Endothelial cell (in vitro differentiated cells): Measurements from ENCODE around the gene SF3B1. TPM values are rescaled to one million over a fixed set of nuclear protein-coding genes. Genes with fewer than 3 reads are reported as not detected.
"Not testable (repeated sequence)": the region's sequence is repeated elsewhere in the genome, so short reads cannot be mapped to it uniquely, and the experiment has no call there.

ENCODE experiments used
- DNase-seq: peaks from one replicate; pipeline ENCODE4 v3.0.0; 2021; ENCODE audit warnings: low spot score
- H3K27ac Mint-ChIP-seq: one replicate; pipeline ENCODE4 v1.8.0; 2021; ENCODE audit warnings: mixed read lengths, inconsistent platforms; ENCODE audit not compliant: unreplicated experiment
- H3K27me3 Mint-ChIP-seq: one replicate; pipeline ENCODE4 v1.8.0; 2021; ENCODE audit warnings: mild to moderate bottlenecking, moderate library complexity, mixed read lengths, inconsistent platforms; ENCODE audit not compliant: unreplicated experiment
- H3K36me3 Mint-ChIP-seq: one replicate; pipeline ENCODE4 v1.8.0; 2021; ENCODE audit warnings: mild to moderate bottlenecking, low read depth, mixed read lengths, inconsistent platforms; ENCODE audit not compliant: unreplicated experiment
- H3K4me1 Mint-ChIP-seq: one replicate; pipeline ENCODE4 v1.8.0; 2021; ENCODE audit warnings: mild to moderate bottlenecking, mixed read lengths, inconsistent platforms; ENCODE audit not compliant: unreplicated experiment
- H3K4me3 Mint-ChIP-seq: one replicate; pipeline ENCODE4 v1.8.0; 2021; ENCODE audit warnings: mild to moderate bottlenecking, mixed read lengths, inconsistent platforms; ENCODE audit not compliant: unreplicated experiment
- H3K9me3 Mint-ChIP-seq: one replicate; pipeline ENCODE4 v1.8.0; 2021; ENCODE audit warnings: mixed read lengths, inconsistent platforms; ENCODE audit not compliant: unreplicated experiment
- total RNA-seq: library from RNA; stranded (reverse); fragmentation: NEBNext Ultra II Directional; extraction: Animal tissue kit (Norgen Biotek cat#: 25700); gene quantifications from one replicate; pipeline ENCODE4 v1.2.1, GENCODE V29; 2021; ENCODE audit not compliant: unreplicated experiment
- TF ChIP-seq, protein P1 (sequence below): fragments of 200-600 bp; sonication (generic); IDR thresholded peaks from one replicate; pipeline ENCODE4 v1.5.0; 2021; ENCODE audit warnings: antibody characterized with exemption; ENCODE audit not compliant: unreplicated experiment

The SF3B1 gene
- total RNA-seq, 1 donor from 2014 or later: 401 TPM

GRCh38 chr2:197381641-197382040, 53.2 kb downstream of the SF3B1 start:
- no peaks in the 10 kb centered on the region for H3K4me1 Mint-ChIP-seq
- DNase-seq: no peak
- peaks cover 4% of the 10 kb centered on the region for H3K27me3 Mint-ChIP-seq
- no peak overlapping the region for H3K27ac Mint-ChIP-seq
- H3K4me3 Mint-ChIP-seq: no peak overlapping the region
- H3K9me3 Mint-ChIP-seq: no peaks in the 10 kb centered on the region
- TF ChIP-seq, protein P1, sequence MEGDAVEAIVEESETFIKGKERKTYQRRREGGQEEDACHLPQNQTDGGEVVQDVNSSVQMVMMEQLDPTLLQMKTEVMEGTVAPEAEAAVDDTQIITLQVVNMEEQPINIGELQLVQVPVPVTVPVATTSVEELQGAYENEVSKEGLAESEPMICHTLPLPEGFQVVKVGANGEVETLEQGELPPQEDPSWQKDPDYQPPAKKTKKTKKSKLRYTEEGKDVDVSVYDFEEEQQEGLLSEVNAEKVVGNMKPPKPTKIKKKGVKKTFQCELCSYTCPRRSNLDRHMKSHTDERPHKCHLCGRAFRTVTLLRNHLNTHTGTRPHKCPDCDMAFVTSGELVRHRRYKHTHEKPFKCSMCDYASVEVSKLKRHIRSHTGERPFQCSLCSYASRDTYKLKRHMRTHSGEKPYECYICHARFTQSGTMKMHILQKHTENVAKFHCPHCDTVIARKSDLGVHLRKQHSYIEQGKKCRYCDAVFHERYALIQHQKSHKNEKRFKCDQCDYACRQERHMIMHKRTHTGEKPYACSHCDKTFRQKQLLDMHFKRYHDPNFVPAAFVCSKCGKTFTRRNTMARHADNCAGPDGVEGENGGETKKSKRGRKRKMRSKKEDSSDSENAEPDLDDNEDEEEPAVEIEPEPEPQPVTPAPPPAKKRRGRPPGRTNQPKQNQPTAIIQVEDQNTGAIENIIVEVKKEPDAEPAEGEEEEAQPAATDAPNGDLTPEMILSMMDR: no peak
- H3K36me3 Mint-ChIP-seq: no peaks in the 10 kb centered on the region

DNA sequence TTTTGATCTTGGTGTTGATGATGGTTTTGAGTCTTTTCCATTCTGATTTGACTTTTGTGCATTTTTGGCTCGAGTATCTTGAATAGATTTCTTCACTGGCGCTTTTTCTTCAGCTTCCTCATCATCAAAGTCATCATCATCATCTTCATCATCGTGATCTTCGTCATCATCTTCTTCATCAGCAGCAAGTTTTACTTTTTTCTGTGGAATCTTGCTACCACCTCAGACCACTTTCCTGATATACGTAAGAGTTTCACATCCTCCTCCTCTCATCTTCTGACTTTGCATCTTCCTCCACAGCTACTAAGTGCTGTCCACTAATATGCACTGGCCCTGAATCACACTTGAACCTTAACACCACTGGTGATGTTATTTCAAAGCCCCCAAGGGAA, 54.9 kb downstream of the SF3B1 start:
- H3K27me3 Mint-ChIP-seq, H3K36me3 Mint-ChIP-seq, H3K27ac Mint-ChIP-seq, H3K4me3 Mint-ChIP-seq, DNase-seq, H3K9me3 Mint-ChIP-seq, H3K4me1 Mint-ChIP-seq: not testable (repeated sequence)

DNA sequence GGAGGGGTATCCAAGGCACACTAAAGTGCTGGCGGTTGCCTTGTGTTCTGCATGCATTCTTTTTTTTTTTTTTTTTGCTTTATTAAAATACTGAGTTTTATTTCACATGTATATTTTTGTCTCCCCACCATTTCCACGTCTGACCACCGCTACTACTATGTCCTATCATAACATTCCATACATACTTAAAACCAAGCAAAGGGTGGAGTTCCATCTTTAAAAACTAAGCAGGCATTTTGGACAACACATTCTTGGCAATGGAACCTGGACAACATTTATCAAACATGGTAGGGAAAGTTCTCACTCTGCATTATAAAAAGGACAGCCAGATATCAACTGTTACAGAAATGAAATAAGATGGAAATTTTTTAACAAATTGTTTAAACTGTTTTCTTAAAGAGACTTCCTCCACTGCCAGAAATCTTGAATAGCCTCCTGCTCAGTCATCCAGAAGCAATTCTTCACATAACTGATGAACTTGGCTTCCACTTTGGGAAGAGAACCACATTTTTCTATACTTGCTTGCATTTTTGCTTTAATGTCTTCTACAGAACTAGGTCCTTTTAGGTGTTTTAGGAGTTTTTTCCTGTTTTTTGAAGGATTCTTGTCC, 55.4 kb downstream of the SF3B1 start:
- H3K27me3 Mint-ChIP-seq, H3K4me3 Mint-ChIP-seq, H3K9me3 Mint-ChIP-seq, H3K4me1 Mint-ChIP-seq, H3K27ac Mint-ChIP-seq, H3K36me3 Mint-ChIP-seq, DNase-seq: not testable (repeated sequence)

DNA sequence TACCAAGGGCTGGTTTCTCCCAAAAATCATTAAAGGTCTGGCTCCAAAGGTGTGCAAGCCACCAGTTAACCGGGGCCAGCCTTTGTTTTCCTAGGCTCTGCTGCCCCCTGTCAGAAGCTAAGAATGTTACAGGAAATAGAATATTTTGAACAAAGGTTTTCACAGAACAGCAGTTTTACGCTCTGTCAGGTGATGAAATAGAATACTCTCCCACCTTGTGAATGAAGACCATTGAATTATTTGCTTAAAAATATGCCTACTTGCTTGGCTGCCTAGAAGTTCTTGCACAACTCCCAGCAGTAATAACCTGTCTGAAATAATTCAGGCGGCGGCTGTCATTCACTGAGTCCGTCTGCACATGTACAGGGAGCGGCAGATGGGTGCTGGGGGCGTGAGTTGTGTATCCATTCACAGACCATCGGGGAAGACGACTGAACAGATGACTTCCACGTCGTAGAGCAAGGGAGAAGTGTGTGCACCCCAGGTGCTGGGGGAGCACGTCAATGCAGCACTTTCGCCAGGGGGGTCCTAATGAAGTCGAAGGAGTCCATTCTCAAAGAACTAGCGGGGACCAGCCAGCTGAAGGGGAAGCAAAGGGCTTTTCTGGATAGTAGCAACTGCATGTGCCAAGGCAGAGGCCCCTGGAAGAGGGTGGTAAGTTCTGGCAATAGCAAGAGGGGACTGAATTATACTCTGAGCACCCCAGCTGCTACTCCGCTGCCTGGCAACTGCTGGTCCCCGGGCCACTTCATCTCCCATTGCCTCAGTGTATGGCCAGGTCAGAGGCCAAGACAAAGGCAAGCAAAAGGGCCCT, 56.1 kb downstream of the SF3B1 start:
- TF ChIP-seq, protein P1: peak; percentile 90
- H3K4me3 Mint-ChIP-seq: peak overlapping the region; percentile 5
- H3K4me1 Mint-ChIP-seq: no peaks in the 10 kb centered on the region
- H3K36me3 Mint-ChIP-seq: no peaks in the 10 kb centered on the region
- H3K27me3 Mint-ChIP-seq: peaks cover 4% of the 10 kb centered on the region
- peak; percentile 66 for DNase-seq
- no peaks in the 10 kb centered on the region for H3K9me3 Mint-ChIP-seq
- no peak overlapping the region for H3K27ac Mint-ChIP-seq

- H3K36me3 Mint-ChIP-seq: no peaks in the 10 kb centered on the region
- TF ChIP-seq, protein P1: no peak
- no peaks in the 10 kb centered on the region for H3K9me3 Mint-ChIP-seq
- no peaks in the 10 kb centered on the region for H3K4me1 Mint-ChIP-seq
- DNase-seq: no peak
- peaks cover 4% of the 10 kb centered on the region for H3K27me3 Mint-ChIP-seq
- H3K27ac Mint-ChIP-seq: no peak overlapping the region
- no peak overlapping the region for H3K4me3 Mint-ChIP-seq
Observed at GRCh38 chr2:197378086-197378485, 56.7 kb downstream of the SF3B1 start.

DNA sequence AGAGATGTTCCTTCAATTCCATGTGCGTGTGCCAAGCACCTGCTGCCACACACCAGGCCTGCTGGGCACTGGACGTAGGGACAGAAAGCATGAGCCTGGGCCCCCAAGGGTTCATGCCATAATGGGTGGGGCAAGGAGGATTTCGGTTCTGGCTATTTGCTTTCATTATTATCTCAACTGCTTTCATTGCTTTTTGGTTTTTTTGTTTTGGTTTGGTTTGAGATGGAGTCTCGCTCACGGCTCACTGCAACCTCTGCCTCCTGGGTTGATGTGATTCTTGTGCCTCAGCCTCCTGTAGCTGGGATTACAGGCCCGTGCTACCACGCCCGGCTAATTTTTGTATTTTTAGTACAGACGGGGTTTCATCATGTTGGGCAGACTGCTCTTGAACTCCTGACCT, 57.2 kb downstream of the SF3B1 start:
- H3K4me1 Mint-ChIP-seq: no peaks in the 10 kb centered on the region
- H3K9me3 Mint-ChIP-seq: no peaks in the 10 kb centered on the region
- H3K4me3 Mint-ChIP-seq: no peak overlapping the region
- no peak for DNase-seq
- TF ChIP-seq, protein P1: no peak
- no peak overlapping the region for H3K27ac Mint-ChIP-seq
- peaks cover 4% of the 10 kb centered on the region for H3K27me3 Mint-ChIP-seq
- H3K36me3 Mint-ChIP-seq: no peaks in the 10 kb centered on the region
